ENCODE data around the gene CERS2. TPM values are rescaled to one million over a fixed set of nuclear protein-coding genes. Genes with fewer than 3 reads are reported as not detected.

The CERS2 gene
- total and polyA plus RNA-seq, 2 of the 8 experiments (the other 6 are each of a cell fraction or from before 2014, with no cell fraction given), result 216 to 237 TPM

DNA sequence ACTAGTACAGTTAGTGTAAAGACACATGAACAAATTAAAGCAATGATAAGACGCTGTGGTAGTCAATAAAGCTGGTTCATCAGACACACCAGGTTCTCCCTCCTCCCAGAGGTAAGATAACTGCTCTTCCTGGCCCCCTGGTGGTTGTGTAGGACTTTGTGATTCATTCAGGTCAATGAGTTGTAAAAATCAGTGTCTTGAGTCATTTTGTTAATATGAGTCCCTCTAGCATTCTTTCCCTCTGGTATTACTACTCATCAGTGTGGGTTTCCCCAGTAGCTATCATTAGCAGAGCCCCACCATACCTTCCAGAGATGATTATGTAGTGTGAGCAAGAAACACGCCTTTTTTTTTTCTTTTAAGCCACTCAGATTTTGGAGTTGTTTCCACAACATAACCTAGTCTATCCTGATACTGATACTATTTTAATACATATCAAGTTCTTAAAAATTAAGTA, 52.1 kb downstream of the CERS2 start:
- 69% methylated on average over 2 of the region's 2 CpGs; no CpG with 5 or more reads in 1 of the 2 experiments for WGBS, 2 experiments (ENCODE audit: extremely low coverage in 1 of 2, insufficient coverage in 1 of 2, insufficient read length in 1 of 2, insufficient replicate concordance in 2 of 2, low coverage in 1 of 2, low lambda C conversion rate in 2 of 2, missing lambda C conversion rate in 1 of 2)
- POLR2A ChIA-PET (ENCODE audit: partially characterized antibody), result interaction anchor here (0.9 to 1.0 kb wide), 2 partner anchors 60 to 369 kb away, joined by 3 read pairs; partner anchors contain the start of gene ANXA9
- no peak overlapping the region for H2BK20ac ChIP-seq (ENCODE audit: low read length)
- H3K18ac ChIP-seq (ENCODE audit: extremely low read depth, low read length), result no peak overlapping the region
- no peak overlapping the region for H4K91ac ChIP-seq (replicated peaks; ENCODE audit: insufficient read length, low read length)
- H3K27ac ChIP-seq (ENCODE audit: low read depth, low read length), result no peak overlapping the region
- no peak overlapping the region for H3K4ac ChIP-seq (replicated peaks; ENCODE audit: insufficient read length, low read depth, low read length)
- no peaks in the 10 kb centered on the region for H4K20me1 ChIP-seq (replicated peaks in 1 of 2; ENCODE audit: control insufficient read depth in 1 of 2, insufficient read depth in 2 of 2, low read length in 2 of 2)
- H3K9me3 ChIP-seq (ENCODE audit: insufficient read depth in 2 of 2, low read depth in 1 of 2, low read length in 1 of 2), result no peaks in the 10 kb centered on the region
- H2BK15ac ChIP-seq (ENCODE audit: low read length), result no peak overlapping the region
- H3K23me2 ChIP-seq (ENCODE audit: low read depth, low read length), result no peaks in the 10 kb centered on the region
- H3K4me2 ChIP-seq (ENCODE audit: insufficient read depth in 1 of 2, low read depth in 2 of 2, low read length in 2 of 2), result no peak overlapping the region
- 0 out of 2 replicates have a peak, but pooled peaks cover 2% of the 10 kb centered on the region for H3K79me1 ChIP-seq (ENCODE audit: low read depth, low read length)
- H3K4me1 ChIP-seq (replicated peaks in 1 of 4; ENCODE audit: control insufficient read depth in 3 of 4, insufficient read depth in 4 of 4, low read length in 3 of 4), result peaks cover 0 to 4% (median 0%) of the 10 kb centered on the region in 4 experiments; a peak in 2 of 7 replicates
- H3K79me2 ChIP-seq (ENCODE audit: control insufficient read depth in 1 of 2, insufficient read depth in 2 of 2, low read length in 2 of 2), result peaks cover 0 to 9% of the 10 kb centered on the region in 2 experiments; a peak in 2 of 4 replicates
- H3K27me3 ChIP-seq (replicated peaks in 1 of 4; ENCODE audit: control insufficient read depth in 3 of 4, extremely low read depth in 1 of 4, insufficient read depth in 3 of 4, low read length in 3 of 4), result no peaks in the 10 kb centered on the region
- H2AK5ac ChIP-seq (ENCODE audit: low read depth, low read length), result no peak overlapping the region
- DNase-seq (ENCODE audit: low read depth in 1 of 2, low spot score in 2 of 2), result peak; percentile 15 to 70
- H3K4me3 ChIP-seq (ENCODE audit: extremely low read depth in 1 of 4, insufficient read depth in 2 of 4, low read depth in 3 of 4, low read length in 4 of 4), result no peak overlapping the region
- H3K36me3 ChIP-seq (ENCODE audit: control insufficient read depth in 2 of 4, insufficient read depth in 4 of 4, low read length in 3 of 4), result peaks cover 0 to 1% (median 0%) of the 10 kb centered on the region in 4 experiments; a peak in 3 of 8 replicates
- CTCF ChIA-PET (ENCODE audit: partially characterized antibody), result interaction anchor here (0.5 to 2.6 kb wide), 23 partner anchors 8 to 460 kb away, joined by 3 to 17 read pairs (median 5); partner anchors contain the start of gene CTSK
- no peak overlapping the region for H2BK5ac ChIP-seq (ENCODE audit: low read depth, low read length)
- peak; percentile 78 for FAIRE-seq
- H3K9ac ChIP-seq (replicated peaks in 1 of 4; ENCODE audit: extremely low read depth in 1 of 4, low read depth in 3 of 4, low read length in 3 of 4), result no peak overlapping the region
- H3K23ac ChIP-seq (ENCODE audit: insufficient read length), result no peak overlapping the region
- H2AFZ ChIP-seq (ENCODE audit: low read length), result peak overlapping the region; percentile 93
- H4K8ac ChIP-seq (ENCODE audit: extremely low read depth, insufficient read depth, low read length), result no peak overlapping the region
- H2BK120ac ChIP-seq (replicated peaks; ENCODE audit: low read depth, low read length), result no peak overlapping the region
- H3K14ac ChIP-seq (ENCODE audit: insufficient read length), result no peak overlapping the region
- H4K5ac ChIP-seq (ENCODE audit: insufficient read length, low read depth, low read length), result no peak overlapping the region
- H2BK12ac ChIP-seq (ENCODE audit: low read depth, low read length), result no peak overlapping the region
- no peak overlapping the region for H3K56ac ChIP-seq (replicated peaks; ENCODE audit: insufficient read length, low read depth, low read length)

All from H1 (cell line).